Thoracic aorta (tissue), 2 donors: ENCODE data around the gene EAF2. TPM values are rescaled to one million over a fixed set of nuclear protein-coding genes. Genes with fewer than 3 reads are reported as not detected.

Source experiments
- ATAC-seq: fragments of 150-250 bp; one replicate; pipeline ENCODE4 v1.8.0; 2017; ENCODE audit warnings: low read depth; ENCODE audit not compliant: insufficient number of reproducible peaks, low FRiP score
- DNase-seq: peaks from one replicate; pipeline ENCODE4 v3.0.0-alpha.2; 2020; ENCODE audit warnings: low spot score
- H3K27ac ChIP-seq, 2 donors: fragments of 200-600 bp; sonication (generic); 1 replicate in 1 of 2; 2 replicates in 1 of 2; pipeline ENCODE4 v1.5.1; 2016; ENCODE audit warnings: mild to moderate bottlenecking in 2 of 2, moderate library complexity in 2 of 2
- H3K27me3 ChIP-seq: fragments of 200-600 bp; sonication (generic); replicated peaks from 2 replicates; pipeline ENCODE4 v1.6.0; 2016; ENCODE audit warnings: mild to moderate bottlenecking; ENCODE audit not compliant: insufficient read depth
- H3K36me3 ChIP-seq: fragments of 200-600 bp; sonication (generic); one replicate; pipeline ENCODE4 v1.5.1; 2016
- H3K4me1 ChIP-seq, 2 donors: fragments of 200-600 bp; sonication (generic); 1 replicate in 1 of 2; 2 replicates in 1 of 2; pipeline versions ENCODE4 v1.5.1 to v1.6.0; 2016; ENCODE audit warnings: low read depth in 2 of 2, mild to moderate bottlenecking in 1 of 2; ENCODE audit not compliant: control insufficient read depth in 1 of 2
- H3K4me3 ChIP-seq: fragments of 200-600 bp; sonication (generic); 2 replicates; pipeline ENCODE4 v1.5.1; 2016; ENCODE audit warnings: mild to moderate bottlenecking
- H3K9me3 ChIP-seq: fragments of 200-600 bp; sonication (generic); 2 replicates; pipeline ENCODE4 v1.5.1; 2016
- CTCF ChIP-seq: fragments of 200-600 bp; sonication (generic); IDR thresholded peaks from one replicate; pipeline ENCODE4 v1.5.1; 2019; ENCODE audit warnings: antibody characterized with exemption
- total RNA-seq, 2 donors: library from RNA; depleted of rRNA; stranded (reverse); fragments of >200 nt; gene quantifications; one replicate each; pipeline versions ENCODE4 v1.1.0 to v1.2.3, GENCODE V29; 2016

EAF2 gene
- total RNA-seq, 2 donors from 2014 or later, result 3.7 to 5.1 TPM

GRCh38 chr3:121895121-121895520, 60.1 kb downstream of the EAF2 start:
- H3K4me3 ChIP-seq, result no peak overlapping the region
- H3K4me1 ChIP-seq, result peaks cover 8 to 14% of the 10 kb centered on the region in 2 donors
- H3K36me3 ChIP-seq, result no peaks in the 10 kb centered on the region
- no peak overlapping the region for H3K27ac ChIP-seq
- ATAC-seq (no peak), DNase-seq (no peak)
- H3K9me3 ChIP-seq, result no peaks in the 10 kb centered on the region
- H3K27me3 ChIP-seq, result no peaks in the 10 kb centered on the region
- no peak for TF ChIP-seq CTCF

GRCh38 chr3:121895736-121896135, 60.7 kb downstream of the EAF2 start:
- Histone ChIP-seq H3K9me3 (no peaks in the 10 kb centered on the region), H3K4me3 (no peak overlapping the region), H3K27me3 (no peaks in the 10 kb centered on the region), H3K4me1 (peaks cover 8 to 14% of the 10 kb centered on the region in 2 donors), H3K27ac (no peak overlapping the region), H3K36me3 (no peaks in the 10 kb centered on the region)
- ATAC-seq (no peak), DNase-seq (no peak)
- TF ChIP-seq CTCF, result no peak

GRCh38 chr3:121896823-121897222, 61.8 kb downstream of the EAF2 start:
- no peak for DNase-seq
- H3K27ac ChIP-seq, result no peak overlapping the region
- no peaks in the 10 kb centered on the region for H3K36me3 ChIP-seq
- H3K4me1 ChIP-seq, result peaks cover 8 to 14% of the 10 kb centered on the region in 2 donors
- no peaks in the 10 kb centered on the region for H3K9me3 ChIP-seq
- TF ChIP-seq CTCF, result no peak
- no peak overlapping the region for H3K4me3 ChIP-seq
- no peak for ATAC-seq
- H3K27me3 ChIP-seq, result no peaks in the 10 kb centered on the region

GRCh38 chr3:121897296-121897695, 62.3 kb downstream of the EAF2 start:
- ATAC-seq, result no peak
- H3K27me3 ChIP-seq, result no peaks in the 10 kb centered on the region
- peaks cover 8 to 14% of the 10 kb centered on the region in 2 donors for H3K4me1 ChIP-seq

GRCh38 chr3:121913305-121913990, 78.4 kb downstream of the EAF2 start:
- H3K9me3 ChIP-seq, result no peaks in the 10 kb centered on the region
- no peaks in the 10 kb centered on the region for H3K27me3 ChIP-seq
- peaks cover 0 to 4% of the 10 kb centered on the region in 2 donors for H3K4me1 ChIP-seq
- DNase-seq (no peak), ATAC-seq (no peak)
- H3K4me3 ChIP-seq, result peak overlapping the region; percentile 62
- no peak overlapping the region for H3K27ac ChIP-seq
- H3K36me3 ChIP-seq, result no peaks in the 10 kb centered on the region
- no peak for TF ChIP-seq CTCF

More at GRCh38 chr3:121897296-121897695, 62.3 kb downstream of the EAF2 start:
- Histone ChIP-seq H3K27ac (no peak overlapping the region), H3K36me3 (no peaks in the 10 kb centered on the region), H3K9me3 (no peaks in the 10 kb centered on the region), H3K4me3 (no peak overlapping the region)
- no peak for TF ChIP-seq CTCF
- DNase-seq, result no peak
